H9 (cell line): ENCODE results near the gene SNED1. TPM values are rescaled to one million over a fixed set of nuclear protein-coding genes. Genes with fewer than 3 reads are reported as not detected.

Experiments
- DNase-seq: peaks from one replicate; pipeline ENCODE4 v3.0.0-alpha.2; 2017
- H2AFZ ChIP-seq: one replicate; pipeline ENCODE4 v1.6.1; 2013; ENCODE audit warnings: mild to moderate bottlenecking, low read length, control low read depth, moderate library complexity
- H2AK5ac ChIP-seq: 2 replicates; pipeline ENCODE4 v1.6.1; 2013; ENCODE audit warnings: low read length, control low read depth, mixed read lengths; ENCODE audit not compliant: insufficient read length
- H2BK120ac ChIP-seq: one replicate; pipeline ENCODE4 v1.6.1; 2013; ENCODE audit warnings: low read depth, mild to moderate bottlenecking, low read length, control low read depth, inconsistent platforms; ENCODE audit not compliant: poor library complexity, severe bottlenecking
- H2BK12ac ChIP-seq: 2 replicates; pipeline ENCODE4 v1.6.1; 2013; ENCODE audit warnings: low read length, control low read depth, mixed read lengths, low read depth; ENCODE audit not compliant: insufficient read length
- H2BK15ac ChIP-seq: 2 replicates; pipeline ENCODE4 v1.6.1; 2013; ENCODE audit warnings: low read depth, low read length, control low read depth
- H2BK20ac ChIP-seq: one replicate; pipeline ENCODE4 v1.6.1; 2013; ENCODE audit warnings: low read depth, mild to moderate bottlenecking, low read length, control low read depth, inconsistent platforms; ENCODE audit not compliant: poor library complexity, severe bottlenecking
- H2BK5ac ChIP-seq: 2 replicates; pipeline ENCODE4 v1.6.1; 2013; ENCODE audit warnings: low read length, control low read depth, mixed read lengths; ENCODE audit not compliant: insufficient read length
- H3K14ac ChIP-seq: 2 replicates; pipeline ENCODE4 v1.6.1; 2013; ENCODE audit warnings: low read length, control low read depth; ENCODE audit not compliant: insufficient read depth
- H3K18ac ChIP-seq: 2 replicates; pipeline ENCODE4 v1.6.1; 2013; ENCODE audit warnings: low read depth, mild to moderate bottlenecking, mixed read lengths, low read length, control low read depth; ENCODE audit not compliant: insufficient read length
- H3K23ac ChIP-seq: 2 replicates; pipeline ENCODE4 v1.6.1; 2013; ENCODE audit warnings: low read length, control low read depth, mixed read lengths, low read depth; ENCODE audit not compliant: insufficient read length
- H3K23me2 ChIP-seq: 2 replicates; pipeline ENCODE4 v1.6.1; 2013; ENCODE audit warnings: low read depth, mild to moderate bottlenecking, mixed read lengths, low read length, control low read depth; ENCODE audit not compliant: insufficient read length, poor library complexity, severe bottlenecking
- H3K27ac ChIP-seq: 2 replicates; pipeline ENCODE4 v1.5.1; 2013; ENCODE audit warnings: low read length, control low read depth, mixed read lengths, low read depth; ENCODE audit not compliant: insufficient read length
- H3K27me3 ChIP-seq: 2 replicates; pipeline ENCODE4 v1.6.1; 2013; ENCODE audit warnings: low read length, control low read depth, inconsistent platforms; ENCODE audit not compliant: insufficient read depth
- H3K4ac ChIP-seq: 2 replicates; pipeline ENCODE4 v1.6.1; 2013; ENCODE audit warnings: low read depth, mild to moderate bottlenecking, control low read depth, inconsistent platforms, low read length, moderate library complexity
- H3K4me1 ChIP-seq: 2 replicates; pipeline ENCODE4 v1.6.1; 2013; ENCODE audit warnings: low read length, control low read depth, inconsistent platforms; ENCODE audit not compliant: insufficient read depth
- H3K4me2 ChIP-seq: 2 replicates; pipeline ENCODE4 v1.6.1; 2013; ENCODE audit warnings: low read length, control low read depth, mixed read lengths; ENCODE audit not compliant: insufficient read length, insufficient read depth
- H3K56ac ChIP-seq: 2 replicates; pipeline ENCODE4 v1.6.1; 2013; ENCODE audit warnings: low read depth, mild to moderate bottlenecking, mixed read lengths, low read length, control low read depth; ENCODE audit not compliant: insufficient read length
- H3K79me1 ChIP-seq: 2 replicates; pipeline ENCODE4 v1.6.1; 2013; ENCODE audit warnings: low read depth, mild to moderate bottlenecking, moderate library complexity, low read length, control low read depth, inconsistent platforms; ENCODE audit not compliant: insufficient read depth, poor library complexity, severe bottlenecking
- H3K79me2 ChIP-seq: 2 replicates; pipeline ENCODE4 v1.6.1; 2013; ENCODE audit warnings: low read length, control low read depth, inconsistent platforms; ENCODE audit not compliant: insufficient read depth
- H3K9ac ChIP-seq: 2 replicates; pipeline ENCODE4 v1.6.1; 2013; ENCODE audit warnings: low read length, control low read depth, mixed read lengths; ENCODE audit not compliant: insufficient read length; ENCODE audit errors: extremely low read depth
- H3K9me3 ChIP-seq: one replicate; pipeline ENCODE4 v1.6.1; 2013; ENCODE audit warnings: low read depth, low read length, inconsistent platforms; ENCODE audit not compliant: control insufficient read depth
- H3T11ph ChIP-seq: one replicate; pipeline ENCODE4 v1.6.1; 2013; ENCODE audit warnings: mild to moderate bottlenecking, low read length, control low read depth, inconsistent platforms
- H4K20me1 ChIP-seq: one replicate; pipeline ENCODE4 v1.6.1; 2013; ENCODE audit not compliant: control insufficient read depth, insufficient read length, insufficient read depth
- H4K5ac ChIP-seq: 2 replicates; pipeline ENCODE4 v1.6.1; 2013; ENCODE audit warnings: low read depth, mild to moderate bottlenecking, mixed read lengths, low read length, control low read depth; ENCODE audit not compliant: insufficient read length
- H4K8ac ChIP-seq: replicated peaks from 2 replicates; pipeline ENCODE4 v1.6.1; 2013; ENCODE audit warnings: low read length, control low read depth, mixed read lengths, low read depth; ENCODE audit not compliant: insufficient read length
- H4K91ac ChIP-seq: 2 replicates; pipeline ENCODE4 v1.6.1; 2013; ENCODE audit warnings: low read depth, mild to moderate bottlenecking, moderate library complexity, mixed read lengths, low read length, control low read depth; ENCODE audit not compliant: insufficient read length
- H3K27ac Mint-ChIP-seq, 3 experiments: 2 replicates in 2 of 3; 3 replicates in 1 of 3; pipeline ENCODE4 v1.8.0; 2020 to 2021; ENCODE audit warnings: mixed read lengths in 3 of 3, mild to moderate bottlenecking in 1 of 3, moderate library complexity in 1 of 3
- H3K27me3 Mint-ChIP-seq: 2 replicates; pipeline ENCODE4 v1.8.0; 2021; ENCODE audit warnings: low read depth, mild to moderate bottlenecking, moderate library complexity, mixed read lengths
- H3K36me3 Mint-ChIP-seq, 3 experiments: 2 replicates in 2 of 3; 3 replicates in 1 of 3; pipeline ENCODE4 v1.8.0; 2020 to 2021; ENCODE audit warnings: low read depth in 3 of 3, mixed read lengths in 3 of 3; ENCODE audit not compliant: insufficient read depth in 1 of 3
- H3K4me1 Mint-ChIP-seq, 2 experiments: 2 replicates each; pipeline ENCODE4 v1.8.0; 2020; ENCODE audit warnings: mixed read lengths in 2 of 2
- H3K4me3 Mint-ChIP-seq, 2 experiments: 2 replicates in 1 of 2; 3 replicates in 1 of 2; pipeline ENCODE4 v1.8.0; 2020 to 2021; ENCODE audit warnings: mild to moderate bottlenecking in 2 of 2, mixed read lengths in 2 of 2, moderate library complexity in 1 of 2
- H3K9me3 Mint-ChIP-seq, 2 experiments: 2 replicates in 1 of 2; 3 replicates in 1 of 2; pipeline ENCODE4 v1.8.0; 2020; ENCODE audit warnings: mild to moderate bottlenecking in 2 of 2, mixed read lengths in 2 of 2, moderate library complexity in 1 of 2
- CTCF ChIP-seq: fragments of 200-600 bp; sonication (generic); conservative IDR thresholded peaks from 3 replicates; pipeline ENCODE4 v1.8.0; 2021; ENCODE audit warnings: antibody characterized with exemption, mild to moderate bottlenecking
- WGBS: extraction: QIAGEN DNeasy Blood & Tissue Kit; methylation state at CpG from one replicate; pipeline ENCODE4 v1.1.7; 2013; ENCODE audit warnings: missing lambda C conversion rate, low lambda C conversion rate, mixed read lengths; ENCODE audit not compliant: insufficient read length; ENCODE audit errors: extremely low coverage; 5-methylcytosine and 5-hydroxymethylcytosine counted together
- total RNA-seq: library from RNA; stranded (reverse); gene quantifications from 2 replicates; pipeline ENCODE4 v1.2.1, GENCODE V29; 2021

Gene SNED1
- total RNA-seq, 1 experiment from 2014 or later = 2.5 TPM

DNA sequence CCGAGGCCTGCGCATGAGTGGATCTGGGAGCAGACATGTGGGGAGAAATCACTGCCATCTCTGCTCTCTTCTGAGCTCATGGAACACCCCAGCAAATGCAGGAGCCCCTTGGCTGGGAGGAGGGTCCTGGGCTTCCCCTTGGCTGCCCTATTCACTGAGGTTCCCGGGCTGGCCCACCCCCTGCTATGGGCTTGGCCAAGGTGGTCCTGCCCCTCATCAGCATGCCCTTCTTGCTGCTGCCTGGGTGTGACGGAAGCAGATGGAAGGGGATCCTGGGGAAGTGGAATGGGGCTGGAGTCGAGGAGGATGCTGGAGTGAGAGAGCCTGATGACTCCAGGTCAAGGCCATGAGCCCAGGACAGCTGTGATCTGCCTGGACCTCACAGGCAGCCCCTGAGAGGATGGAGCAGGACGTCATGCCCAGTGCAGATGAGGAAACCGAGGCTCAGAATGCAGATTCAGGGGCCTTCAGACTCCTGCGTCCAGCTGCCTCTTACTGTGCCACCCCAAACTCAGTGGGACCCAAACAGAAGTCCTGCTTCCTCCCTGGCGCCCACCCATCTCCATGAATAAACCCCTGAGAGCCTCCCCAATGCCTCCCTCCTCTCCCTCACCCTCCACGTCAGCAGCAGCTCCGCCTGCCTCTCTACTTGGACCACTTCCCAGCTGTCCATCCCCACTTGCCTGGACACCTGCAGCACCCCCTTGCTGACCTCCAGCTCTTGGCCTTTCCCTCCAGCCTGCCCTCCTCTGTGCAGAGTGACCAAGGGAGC is 4.0 kb downstream of the SNED1 start:
- no peak for DNase-seq
- Histone ChIP-seq H3K18ac (no peak overlapping the region), H3K4me1 (no peaks in the 10 kb centered on the region), H2BK120ac (no peak overlapping the region), H3K9me3 (no peaks in the 10 kb centered on the region), H3K9ac (no peak overlapping the region), H4K8ac (no peak overlapping the region), H3K79me1 (no peaks in the 10 kb centered on the region), H3T11ph (no peak overlapping the region), H2AK5ac (no peak overlapping the region), H2BK20ac (no peak overlapping the region), H3K4me2 (no peak overlapping the region), H3K23ac (no peak overlapping the region), H3K4ac (no peak overlapping the region), H2BK5ac (no peak overlapping the region), H2BK12ac (no peak overlapping the region), H4K5ac (no peak overlapping the region), H3K56ac (no peak overlapping the region), H4K20me1 (no peaks in the 10 kb centered on the region), H2BK15ac (no peak overlapping the region), H3K79me2 (no peaks in the 10 kb centered on the region), H3K14ac (no peak overlapping the region), H2AFZ (no peak overlapping the region), H3K23me2 (peaks cover 6% of the 10 kb centered on the region), H3K27me3 (peaks cover 3% of the 10 kb centered on the region; the same call in 1 of the 2 replicates), H4K91ac (no peak overlapping the region), H3K27ac (no peak overlapping the region)
- Mint-ChIP-seq H3K4me1 (peaks cover 0 to 2% of the 10 kb centered on the region in 2 experiments; a peak in 2 of 4 replicates), H3K36me3 (peaks cover 9 to 22% (median 12%) of the 10 kb centered on the region in 3 experiments), H3K9me3 (peaks cover 31 to 33% of the 10 kb centered on the region in 2 experiments), H3K4me3 (no peak overlapping the region), H3K27me3 (peaks cover 51% of the 10 kb centered on the region), H3K27ac (no peak overlapping the region)
- WGBS = no CpG with 5 or more reads among the region's 11 CpGs
- TF ChIP-seq CTCF = no peak
